Measurements from ENCODE around the gene RFX3.

RFX3 gene

GRCh38 chr9:3189113-3189861 lies 336.5 kb downstream of the RFX3 start:
- DNase-seq, result peak; percentile 58

- no peak for DNase-seq
Measured at GRCh38 chr9:3186751-3187150, 339.1 kb downstream of the RFX3 start.

- DNase-seq, result peak; percentile 26
Measured at GRCh38 chr9:3181049-3181953, 344.5 kb downstream of the RFX3 start.

GRCh38 chr9:3180696-3181048 lies 345.1 kb downstream of the RFX3 start:
- no peak for DNase-seq

- DNase-seq, result no peak
Measured at GRCh38 chr9:3179711-3180110, 346.1 kb downstream of the RFX3 start.

- no peak for DNase-seq
Measured at GRCh38 chr9:3177936-3178335, 347.9 kb downstream of the RFX3 start.

- no peak for DNase-seq
Measured at GRCh38 chr9:3177146-3177761, 348.5 kb downstream of the RFX3 start.

- no peak for DNase-seq
Measured at GRCh38 chr9:3173374-3173773, 352.4 kb downstream of the RFX3 start.

- DNase-seq, result no peak
Measured at GRCh38 chr9:3170819-3171218, 355.0 kb downstream of the RFX3 start.
